HL-60 (cell line): Measurements from ENCODE around the gene SYNPO.

Experiments used
- GABPA ChIP-seq: IDR thresholded peaks from 2 replicates; pipeline ENCODE4 v1.6.1; 2012; ENCODE audit warnings: low read depth
- POLR2AphosphoS5 ChIP-seq: IDR thresholded peaks from 2 replicates; pipeline ENCODE4 v1.6.1; 2012; ENCODE audit warnings: low read depth
- SPI1 ChIP-seq: IDR thresholded peaks from 2 replicates; pipeline ENCODE4 v1.6.1; 2012; ENCODE audit warnings: low read depth, mild to moderate bottlenecking, borderline replicate concordance
- TF ChIP-seq, protein P1 (sequence below): IDR thresholded peaks from one replicate; pipeline ENCODE4 v1.5.1; 2011; ENCODE audit warnings: low read length, control low read depth, inconsistent platforms; ENCODE audit not compliant: insufficient read depth
- TF ChIP-seq, protein P2 (sequence below): IDR thresholded peaks from 2 replicates; pipeline ENCODE4 v1.6.1; 2012; ENCODE audit warnings: low read depth; ENCODE audit not compliant: insufficient replicate concordance

DNA sequence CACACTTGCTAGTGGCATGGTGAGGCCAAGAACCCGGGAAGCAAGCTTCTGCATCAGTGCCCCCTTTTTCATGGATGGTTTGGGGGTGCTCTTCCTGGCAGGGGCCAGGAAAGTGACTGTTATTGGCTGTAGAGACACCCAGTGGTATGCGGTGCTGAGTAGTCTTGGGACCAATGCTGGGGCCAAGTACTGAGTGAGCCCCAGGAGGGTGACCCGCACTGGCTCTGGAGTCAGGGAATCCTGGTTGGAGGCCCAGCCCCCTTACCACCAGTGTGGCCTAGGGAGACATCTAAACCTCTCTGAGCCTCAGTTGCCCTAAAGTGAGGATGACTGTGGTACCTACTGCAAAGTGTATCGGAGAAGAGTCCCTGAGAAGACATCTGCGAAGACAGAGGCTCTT lies 41.2 kb upstream of the SYNPO start:
- TF ChIP-seq GABPA (no peak), POLR2AphosphoS5 (no peak), SPI1 (no peak)
- TF ChIP-seq, protein P1, sequence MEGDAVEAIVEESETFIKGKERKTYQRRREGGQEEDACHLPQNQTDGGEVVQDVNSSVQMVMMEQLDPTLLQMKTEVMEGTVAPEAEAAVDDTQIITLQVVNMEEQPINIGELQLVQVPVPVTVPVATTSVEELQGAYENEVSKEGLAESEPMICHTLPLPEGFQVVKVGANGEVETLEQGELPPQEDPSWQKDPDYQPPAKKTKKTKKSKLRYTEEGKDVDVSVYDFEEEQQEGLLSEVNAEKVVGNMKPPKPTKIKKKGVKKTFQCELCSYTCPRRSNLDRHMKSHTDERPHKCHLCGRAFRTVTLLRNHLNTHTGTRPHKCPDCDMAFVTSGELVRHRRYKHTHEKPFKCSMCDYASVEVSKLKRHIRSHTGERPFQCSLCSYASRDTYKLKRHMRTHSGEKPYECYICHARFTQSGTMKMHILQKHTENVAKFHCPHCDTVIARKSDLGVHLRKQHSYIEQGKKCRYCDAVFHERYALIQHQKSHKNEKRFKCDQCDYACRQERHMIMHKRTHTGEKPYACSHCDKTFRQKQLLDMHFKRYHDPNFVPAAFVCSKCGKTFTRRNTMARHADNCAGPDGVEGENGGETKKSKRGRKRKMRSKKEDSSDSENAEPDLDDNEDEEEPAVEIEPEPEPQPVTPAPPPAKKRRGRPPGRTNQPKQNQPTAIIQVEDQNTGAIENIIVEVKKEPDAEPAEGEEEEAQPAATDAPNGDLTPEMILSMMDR = no peak
- TF ChIP-seq, protein P2, sequence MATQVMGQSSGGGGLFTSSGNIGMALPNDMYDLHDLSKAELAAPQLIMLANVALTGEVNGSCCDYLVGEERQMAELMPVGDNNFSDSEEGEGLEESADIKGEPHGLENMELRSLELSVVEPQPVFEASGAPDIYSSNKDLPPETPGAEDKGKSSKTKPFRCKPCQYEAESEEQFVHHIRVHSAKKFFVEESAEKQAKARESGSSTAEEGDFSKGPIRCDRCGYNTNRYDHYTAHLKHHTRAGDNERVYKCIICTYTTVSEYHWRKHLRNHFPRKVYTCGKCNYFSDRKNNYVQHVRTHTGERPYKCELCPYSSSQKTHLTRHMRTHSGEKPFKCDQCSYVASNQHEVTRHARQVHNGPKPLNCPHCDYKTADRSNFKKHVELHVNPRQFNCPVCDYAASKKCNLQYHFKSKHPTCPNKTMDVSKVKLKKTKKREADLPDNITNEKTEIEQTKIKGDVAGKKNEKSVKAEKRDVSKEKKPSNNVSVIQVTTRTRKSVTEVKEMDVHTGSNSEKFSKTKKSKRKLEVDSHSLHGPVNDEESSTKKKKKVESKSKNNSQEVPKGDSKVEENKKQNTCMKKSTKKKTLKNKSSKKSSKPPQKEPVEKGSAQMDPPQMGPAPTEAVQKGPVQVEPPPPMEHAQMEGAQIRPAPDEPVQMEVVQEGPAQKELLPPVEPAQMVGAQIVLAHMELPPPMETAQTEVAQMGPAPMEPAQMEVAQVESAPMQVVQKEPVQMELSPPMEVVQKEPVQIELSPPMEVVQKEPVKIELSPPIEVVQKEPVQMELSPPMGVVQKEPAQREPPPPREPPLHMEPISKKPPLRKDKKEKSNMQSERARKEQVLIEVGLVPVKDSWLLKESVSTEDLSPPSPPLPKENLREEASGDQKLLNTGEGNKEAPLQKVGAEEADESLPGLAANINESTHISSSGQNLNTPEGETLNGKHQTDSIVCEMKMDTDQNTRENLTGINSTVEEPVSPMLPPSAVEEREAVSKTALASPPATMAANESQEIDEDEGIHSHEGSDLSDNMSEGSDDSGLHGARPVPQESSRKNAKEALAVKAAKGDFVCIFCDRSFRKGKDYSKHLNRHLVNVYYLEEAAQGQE = no peak
